HG03442 (cell line): Measurements from ENCODE around the gene UBA7.
"Not testable (repeated sequence)": the region's sequence is repeated elsewhere in the genome, so short reads cannot be mapped to it uniquely, and the experiment has no call there.

Source experiments
- ATAC-seq: cut with Tn5 transposase; IDR thresholded peaks from one replicate; pipeline ENCODE4 v1.9.1; 2021; ENCODE audit warnings: mild to moderate bottlenecking, moderate library complexity; ENCODE audit not compliant: unreplicated experiment

UBA7 gene

GRCh38 chr3:49786357-49787181, 27.2 kb downstream of the UBA7 start, which contains the start of gene IP6K1:
Gene IP6K1 (minus strand): TSS chr3:49786542. CDS start chr3:49748040, 38,502 bp downstream.
- peak; percentile 96 for ATAC-seq

- ATAC-seq = peak; percentile 30
Observed at GRCh38 chr3:49785565-49786356, 28.0 kb downstream of the UBA7 start.

- not testable (repeated sequence) for ATAC-seq
Observed at GRCh38 chr3:49782277-49782676, 31.5 kb downstream of the UBA7 start.

- ATAC-seq = no peak
Observed at GRCh38 chr3:49781415-49782199, 32.1 kb downstream of the UBA7 start.

GRCh38 chr3:49780975-49781365, 32.8 kb downstream of the UBA7 start:
- not testable (repeated sequence) for ATAC-seq

- ATAC-seq = no peak
Observed at GRCh38 chr3:49780080-49780974, 33.4 kb downstream of the UBA7 start.

- no peak for ATAC-seq
Observed at GRCh38 chr3:49779358-49780079, 34.2 kb downstream of the UBA7 start.

- ATAC-seq = not testable (repeated sequence)
Observed at GRCh38 chr3:49776101-49776500, 37.7 kb downstream of the UBA7 start.

- ATAC-seq = no peak
Observed at GRCh38 chr3:49775538-49775937, 38.2 kb downstream of the UBA7 start.

GRCh38 chr3:49772703-49773102, 41.0 kb downstream of the UBA7 start:
- no peak for ATAC-seq

- no peak for ATAC-seq
Observed at GRCh38 chr3:49771340-49771938, 42.3 kb downstream of the UBA7 start.

GRCh38 chr3:49769926-49770325, 43.8 kb downstream of the UBA7 start:
- no peak for ATAC-seq

GRCh38 chr3:49769286-49769915, 44.4 kb downstream of the UBA7 start:
- no peak for ATAC-seq

- no peak for ATAC-seq
Observed at GRCh38 chr3:49763981-49764380, 49.8 kb downstream of the UBA7 start.

GRCh38 chr3:49761661-49762060, 52.1 kb downstream of the UBA7 start:
- ATAC-seq = no peak

GRCh38 chr3:49759226-49759625, 54.5 kb downstream of the UBA7 start:
- no peak for ATAC-seq

- no peak for ATAC-seq
Observed at GRCh38 chr3:49757197-49757596, 56.6 kb downstream of the UBA7 start.

- no peak for ATAC-seq
Observed at GRCh38 chr3:49756036-49756435, 57.7 kb downstream of the UBA7 start.
